Measurements from ENCODE around the gene YPEL3.

YPEL3 gene

DNA sequence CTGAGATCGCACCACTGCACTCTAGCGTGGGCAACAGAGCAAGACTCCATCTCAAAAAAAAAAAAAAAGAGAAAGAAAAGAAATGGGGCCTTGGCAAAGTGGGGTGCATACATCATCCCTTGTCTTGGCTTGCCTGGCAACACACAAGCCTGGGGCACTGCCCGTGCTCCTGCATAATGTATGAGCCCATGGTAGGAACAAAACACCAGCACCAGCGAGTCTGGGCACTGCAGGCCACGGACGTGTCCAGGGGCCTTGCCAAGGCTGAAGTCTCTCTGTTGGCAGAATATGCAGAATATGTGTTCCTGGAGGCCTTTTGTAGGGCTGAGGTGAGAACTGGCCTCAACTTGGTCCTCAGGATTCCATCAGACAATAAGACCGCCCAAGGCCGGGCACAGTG is 46.1 kb downstream of the YPEL3 start:
- no peak for DNase-seq (ENCODE audit: low spot score)

DNA sequence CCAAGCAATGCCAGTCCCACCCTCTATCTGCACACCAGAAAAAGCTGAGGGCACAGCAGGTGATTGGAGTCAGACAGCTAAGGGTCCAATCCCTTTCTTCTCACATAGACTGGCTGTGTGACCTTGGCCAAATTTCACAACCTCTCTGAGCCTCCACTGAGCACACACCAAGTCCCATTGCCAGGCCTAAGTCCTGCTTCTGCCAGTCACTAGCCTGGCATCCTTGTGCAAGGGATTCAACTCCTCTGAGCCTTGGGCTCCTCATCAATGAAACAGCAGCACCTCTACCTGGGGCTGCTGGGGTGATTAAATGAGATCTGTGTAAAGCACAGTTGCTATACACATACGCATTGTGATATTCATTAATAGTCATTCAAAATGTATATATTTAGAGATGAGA is 49.4 kb downstream of the YPEL3 start:
- no peak for DNase-seq (ENCODE audit: low spot score)

DNA sequence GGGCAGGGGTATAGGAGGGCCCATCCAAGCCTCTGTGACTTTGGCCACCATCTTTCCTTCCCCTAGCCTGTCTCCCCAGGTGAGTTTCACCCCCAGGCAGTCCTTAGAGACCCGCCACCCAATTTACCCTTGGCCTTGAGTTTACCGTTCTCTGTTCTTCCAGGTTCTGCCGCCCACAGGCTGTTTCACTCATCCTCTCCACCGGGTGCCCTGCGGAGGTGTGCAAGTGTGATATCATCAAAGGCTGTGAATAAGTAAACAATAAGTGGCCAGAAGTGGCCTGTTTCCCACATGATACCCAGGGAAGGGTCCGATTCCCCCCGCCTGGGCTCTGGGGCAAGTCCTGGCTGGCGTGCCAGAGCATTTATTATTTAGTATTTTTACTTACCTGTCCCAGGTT is 49.8 kb downstream of the YPEL3 start:
- DNase-seq (ENCODE audit: low spot score) = no peak
